GM18870 (cell line): Measurements from ENCODE around the gene SUPT20HL1.
"Not testable (repeated sequence)": the region's sequence is repeated elsewhere in the genome, so short reads cannot be mapped to it uniquely, and the experiment has no call there.

Experiments used
- ATAC-seq: cut with Tn5 transposase; IDR thresholded peaks from one replicate; pipeline ENCODE4 v1.9.1; 2021; ENCODE audit warnings: moderate library complexity; ENCODE audit not compliant: unreplicated experiment

The SUPT20HL1 gene

GRCh38 chrX:24360272-24360671, at the start of gene SUPT20HL1:
TSS of gene SUPT20HL1 (plus strand) at chrX:24360639. CDS start at chrX:24362761, 2,122 bp downstream.
- no peak for ATAC-seq

DNA sequence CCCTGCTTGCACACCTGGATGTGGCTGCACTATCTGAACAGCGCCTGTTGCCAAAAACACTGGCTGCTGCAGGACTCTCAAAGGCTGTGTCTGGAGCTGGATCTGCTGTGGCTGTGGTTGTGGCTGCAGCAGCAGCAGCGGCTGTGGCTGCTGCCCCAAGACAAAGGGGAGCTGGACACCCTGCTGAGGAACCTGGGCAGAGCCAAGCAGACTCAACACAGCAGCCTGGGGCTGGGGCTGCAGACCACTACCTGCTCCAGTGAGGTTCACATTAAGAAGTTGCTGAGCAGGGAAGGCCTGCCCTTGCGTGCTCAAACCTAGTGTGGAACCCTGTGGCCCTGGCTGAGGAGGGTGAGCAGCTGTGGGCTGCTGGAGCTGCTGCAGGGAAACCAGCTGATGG, 49.5 kb upstream of the SUPT20HL1 start:
- ATAC-seq = not testable (repeated sequence)

DNA sequence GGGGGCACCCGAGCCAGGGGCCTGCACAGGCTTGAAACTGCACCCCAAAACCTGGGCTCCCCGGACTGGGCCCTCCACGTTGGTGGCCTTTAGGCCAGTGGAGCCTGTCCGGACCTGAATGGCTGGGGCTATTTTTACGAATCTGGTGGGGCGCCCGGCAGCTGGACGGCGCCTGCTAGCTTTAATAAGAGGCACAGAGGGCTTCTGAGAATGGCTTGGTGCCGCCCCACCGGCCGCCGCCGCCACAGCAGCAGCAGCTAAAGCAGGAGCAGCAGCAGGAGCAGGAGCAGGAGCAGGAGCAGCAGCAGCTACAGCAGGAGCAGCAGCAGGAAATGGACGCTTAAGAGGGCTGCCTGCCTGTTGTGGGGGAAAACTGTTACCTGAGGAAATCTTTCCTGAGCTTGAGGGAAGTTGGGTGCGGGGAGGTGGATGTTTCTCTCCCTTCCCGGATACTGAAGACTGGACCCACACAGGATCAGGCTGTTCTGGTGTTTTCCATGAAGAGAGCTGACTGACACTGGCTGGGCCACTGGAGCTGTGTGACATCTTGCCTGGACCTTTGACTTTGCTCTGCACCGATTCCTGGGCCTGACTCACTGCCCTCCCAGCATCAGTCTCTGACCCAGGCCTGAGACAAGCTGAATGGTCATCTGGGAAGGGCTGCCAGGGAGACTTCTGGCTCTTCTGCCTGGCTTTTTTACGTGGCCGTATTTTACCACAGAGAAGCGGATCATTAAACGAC, 48.8 kb upstream of the SUPT20HL1 start:
- ATAC-seq = not testable (repeated sequence)

DNA sequence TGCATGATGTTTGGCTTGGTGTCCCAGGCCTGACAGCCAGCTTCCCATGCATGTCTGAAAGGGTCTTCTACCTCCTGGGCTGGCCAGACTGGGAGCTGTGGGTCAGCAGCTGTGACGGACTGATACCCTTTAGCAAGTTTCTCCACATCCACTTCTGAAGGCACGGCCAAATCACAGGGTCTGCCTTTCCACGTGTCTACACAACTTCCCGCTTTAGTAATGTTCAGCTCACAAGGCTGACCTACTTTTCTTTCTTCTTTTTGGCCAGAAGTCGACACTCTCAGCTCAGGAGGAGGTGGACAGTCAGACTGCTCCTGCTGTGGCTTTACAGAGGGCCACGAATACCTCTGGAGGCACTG, 48.2 kb upstream of the SUPT20HL1 start:
- ATAC-seq = not testable (repeated sequence)

DNA sequence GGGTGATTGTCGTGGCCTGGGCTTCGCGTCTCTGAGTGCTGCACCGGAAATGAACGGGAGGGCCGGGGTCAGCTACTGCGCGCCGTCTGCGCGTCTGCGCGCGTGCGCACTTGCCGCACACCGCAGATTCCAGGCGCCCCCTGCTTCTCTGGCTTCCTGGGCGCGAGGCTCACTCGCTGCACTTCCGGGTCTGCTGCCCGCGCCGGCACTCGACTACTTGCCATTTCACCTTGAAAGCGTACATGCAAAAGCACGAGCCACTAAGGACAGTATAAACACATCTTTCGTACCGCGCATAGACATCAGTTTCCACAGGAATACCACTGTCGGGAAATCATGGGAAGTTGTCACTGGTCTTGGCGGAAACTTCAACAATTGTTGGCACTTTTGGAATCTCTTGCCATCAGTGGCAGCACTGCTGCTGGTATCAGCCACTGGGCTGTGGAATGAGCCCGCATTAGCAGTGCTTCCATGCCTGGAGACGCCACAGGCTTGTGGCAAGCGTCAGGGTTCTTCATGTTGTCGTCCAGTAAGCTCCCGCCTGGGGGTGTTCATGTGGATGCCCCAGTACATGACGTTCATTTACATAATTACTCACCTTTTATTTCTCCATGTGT, 46.3 kb upstream of the SUPT20HL1 start, which contains the start of gene SUPT20HL2:
SUPT20HL2 (minus strand) TSS at position 51 of the 617 bp plus-strand sequence. CDS start 754 bp downstream, outside the sequence.
- ATAC-seq = no peak

DNA sequence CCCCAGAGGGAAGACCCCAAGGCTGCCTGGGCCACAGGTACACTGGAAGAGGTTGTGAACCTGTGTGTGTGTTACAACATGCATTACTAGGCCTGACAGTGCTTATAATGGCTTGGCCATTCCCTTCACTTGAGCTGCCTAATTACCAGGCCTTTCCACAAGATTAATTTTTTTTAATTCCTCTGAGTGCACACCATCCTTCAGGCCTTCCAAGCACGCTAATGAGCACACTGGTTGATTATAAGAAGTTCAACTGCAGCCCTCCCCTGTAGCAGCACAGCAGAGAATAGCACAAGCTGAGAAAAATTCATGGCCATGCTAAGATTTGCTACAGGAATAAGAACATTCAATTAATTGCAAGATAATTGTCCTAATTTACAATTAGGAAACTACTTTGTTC, 44.3 kb upstream of the SUPT20HL1 start:
- ATAC-seq = no peak

GRCh38 chrX:24317567-24317966, 42.9 kb upstream of the SUPT20HL1 start:
- ATAC-seq = no peak

- no peak for ATAC-seq
Observed at GRCh38 chrX:24321741-24322395, 38.6 kb upstream of the SUPT20HL1 start.

- ATAC-seq = no peak
Observed at GRCh38 chrX:24325231-24325630, 35.2 kb upstream of the SUPT20HL1 start.

DNA sequence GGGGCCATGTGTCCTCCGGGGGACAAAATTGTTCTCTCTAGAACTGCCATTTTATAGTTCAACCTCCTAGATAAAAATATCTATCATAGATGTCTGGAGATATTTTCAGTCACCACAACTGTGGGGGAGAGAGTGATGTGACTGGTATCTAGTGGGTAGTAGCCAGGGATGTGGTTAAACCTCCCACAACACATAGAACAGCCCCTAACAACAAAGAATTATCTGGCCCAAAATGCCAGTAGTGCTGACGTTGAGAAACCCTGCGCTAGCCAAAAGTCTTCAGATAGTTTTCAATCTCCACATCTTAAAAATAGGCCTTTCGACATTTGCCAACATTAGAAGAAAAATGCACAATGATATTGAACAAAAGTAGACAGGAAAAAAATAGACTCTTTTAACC, 27.6 kb upstream of the SUPT20HL1 start:
- no peak for ATAC-seq

- no peak for ATAC-seq
Observed at GRCh38 chrX:24333371-24333770, 27.1 kb upstream of the SUPT20HL1 start.

GRCh38 chrX:24334461-24334860, 26.0 kb upstream of the SUPT20HL1 start:
- no peak for ATAC-seq

DNA sequence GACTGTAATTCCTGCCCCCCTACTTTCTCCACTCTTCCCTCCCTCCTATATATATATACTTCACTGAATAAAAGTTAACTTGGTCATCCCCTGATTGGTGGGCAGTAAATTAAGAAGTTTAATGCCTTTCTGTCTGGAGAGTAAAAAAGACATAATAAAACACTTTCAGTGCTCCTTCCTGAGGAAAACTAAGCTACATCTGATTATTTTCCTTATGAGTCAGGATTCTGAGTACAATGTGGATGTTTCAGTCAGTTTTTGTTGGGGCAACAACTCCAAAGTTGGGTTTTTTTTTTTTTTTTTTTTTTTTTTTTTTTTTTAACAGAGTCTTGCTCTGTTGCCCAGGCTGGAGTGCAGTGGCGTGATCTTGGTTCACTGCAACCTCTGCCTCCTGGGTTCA, 24.6 kb upstream of the SUPT20HL1 start:
- no peak for ATAC-seq

DNA sequence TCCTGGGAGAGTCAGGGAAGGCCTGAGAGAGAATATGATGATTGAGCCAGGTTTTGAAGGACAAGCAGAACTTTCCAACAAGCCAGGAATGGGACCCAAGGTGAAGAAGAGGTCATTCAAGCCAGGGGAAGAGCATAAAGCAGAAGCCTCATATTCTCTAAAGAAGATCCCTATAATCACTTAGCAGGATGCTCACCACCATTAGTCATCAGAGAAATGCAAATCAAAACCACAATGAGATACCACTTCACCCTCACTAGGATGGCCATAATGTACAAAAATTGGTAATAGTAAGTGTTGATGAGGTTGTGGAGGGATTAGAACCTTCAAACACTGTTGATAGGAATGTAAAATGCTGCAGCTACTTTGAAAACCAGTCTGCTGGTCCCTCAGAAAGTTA, 20.5 kb upstream of the SUPT20HL1 start:
- no peak for ATAC-seq

DNA sequence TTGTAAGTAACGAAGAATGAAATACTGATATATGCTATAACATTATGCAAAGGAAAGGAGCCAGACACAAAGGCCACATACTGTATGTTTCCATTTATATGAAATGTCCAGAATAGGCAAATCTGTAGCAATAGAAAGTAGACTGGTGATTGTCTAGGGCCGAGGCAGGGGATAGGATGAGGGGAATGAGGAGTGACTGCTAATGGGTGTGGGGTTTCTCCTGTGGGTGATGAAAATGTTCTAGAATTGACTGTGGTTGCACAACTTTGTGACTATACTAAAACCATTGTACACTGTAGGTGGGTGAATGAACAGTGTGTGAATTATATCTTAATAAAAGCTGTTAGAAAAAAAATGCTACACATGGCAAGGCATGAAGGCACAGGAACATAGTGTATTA, 19.9 kb upstream of the SUPT20HL1 start:
- no peak for ATAC-seq

DNA sequence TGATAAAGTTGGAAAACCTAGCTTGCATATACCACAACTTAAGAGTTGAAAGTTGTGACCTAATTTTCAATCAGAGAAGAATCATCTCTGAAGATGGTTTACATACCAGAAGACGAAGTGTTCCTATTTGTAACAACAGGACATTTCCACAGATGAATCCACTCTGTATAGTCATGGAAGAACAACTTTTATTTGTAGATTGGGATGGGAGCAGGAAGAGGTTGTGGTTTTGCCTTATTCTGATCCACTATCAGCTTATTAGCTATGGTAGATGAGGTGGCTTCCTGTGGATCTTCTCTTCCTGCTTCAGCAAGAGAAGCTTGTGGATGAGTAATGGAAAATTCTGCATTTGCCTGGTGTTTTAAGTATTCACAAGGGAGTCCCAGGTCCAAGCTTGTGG, 18.6 kb upstream of the SUPT20HL1 start:
- ATAC-seq = no peak

GRCh38 chrX:24343719-24344118, 16.7 kb upstream of the SUPT20HL1 start:
- ATAC-seq = peak; percentile 83

GRCh38 chrX:24347881-24348280, 12.6 kb upstream of the SUPT20HL1 start:
- ATAC-seq = no peak

DNA sequence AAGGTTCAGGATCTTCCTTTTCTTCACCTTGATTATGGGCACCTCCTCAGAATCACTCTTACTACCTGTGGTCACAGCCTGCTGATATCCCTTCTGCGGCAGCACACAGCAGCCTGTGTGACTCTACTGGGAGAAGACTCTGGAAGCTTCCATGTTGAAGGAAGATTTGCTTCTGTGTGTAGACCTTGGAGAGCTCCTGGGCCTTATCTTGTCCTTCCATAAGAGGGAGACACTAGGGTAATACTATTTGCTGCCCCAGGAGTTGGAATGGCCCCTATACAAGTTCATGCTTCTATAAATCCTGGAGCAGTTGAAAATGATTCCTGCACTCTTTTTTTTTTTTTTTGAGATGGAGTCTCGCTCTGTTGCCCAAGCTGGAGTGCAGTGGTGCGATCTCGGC, 10.2 kb upstream of the SUPT20HL1 start:
- no peak for ATAC-seq

GRCh38 chrX:24355095-24355494, 5.3 kb upstream of the SUPT20HL1 start:
- ATAC-seq = no peak

DNA sequence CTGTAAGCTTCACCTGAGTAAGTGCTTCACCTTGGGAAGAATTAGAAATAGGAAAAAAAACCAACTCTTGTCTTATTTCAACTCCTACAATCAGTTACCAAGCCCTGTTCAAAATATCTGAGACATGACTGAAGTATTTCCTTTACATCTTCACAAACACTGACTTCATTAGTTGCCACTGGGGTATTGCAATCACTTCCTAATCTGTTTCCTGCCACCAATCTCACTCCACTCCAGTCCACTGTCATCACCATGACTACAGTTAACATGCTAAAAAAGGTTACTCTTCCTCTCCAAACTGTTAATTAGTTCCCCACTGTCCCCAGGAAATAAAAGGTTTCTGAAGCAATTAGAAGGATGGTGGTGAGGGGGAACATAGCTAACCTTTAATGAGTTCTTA, 3.3 kb upstream of the SUPT20HL1 start:
- no peak for ATAC-seq
